Measurements from ENCODE around the gene PROX1.

The PROX1 gene

DNA sequence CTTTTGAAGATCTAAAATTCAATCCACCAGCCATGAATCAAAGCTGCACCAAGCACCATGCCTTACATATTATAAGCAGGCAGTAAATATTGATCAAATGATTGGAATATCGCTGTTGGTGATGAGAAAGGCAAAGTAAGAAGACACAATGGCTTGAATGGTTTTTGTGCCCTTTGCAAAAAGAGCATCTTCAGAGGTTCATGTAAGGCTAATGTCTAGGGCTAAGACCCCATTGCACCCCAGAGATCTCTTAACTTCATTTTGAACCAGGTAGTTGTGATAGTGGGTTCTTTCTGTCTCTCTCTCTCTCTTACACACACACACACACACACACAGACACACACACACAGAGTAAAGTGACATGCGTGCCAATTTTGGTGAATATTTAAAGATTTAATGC lies 12.0 kb downstream of the PROX1 start:
- no peak for DNase-seq (ENCODE audit: low read depth, low spot score)

DNA sequence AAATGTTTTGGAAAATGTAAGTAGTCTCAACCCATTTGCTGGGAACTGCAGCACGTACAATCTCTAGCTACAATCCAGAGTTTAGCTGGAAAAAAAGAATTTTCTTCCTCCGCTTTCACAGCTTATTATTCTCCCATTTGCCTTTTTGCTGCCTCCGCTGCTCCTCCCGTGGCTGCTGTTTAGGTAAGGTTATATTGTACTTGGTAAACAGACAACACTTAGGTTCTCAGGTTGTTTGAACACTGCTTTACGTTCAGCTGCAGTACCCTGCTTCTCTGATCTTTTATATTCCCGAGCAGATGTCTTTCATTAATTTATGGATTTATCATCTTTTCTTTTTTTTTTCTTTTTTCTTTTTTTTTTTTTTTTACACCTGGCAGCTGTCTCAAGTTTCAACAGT lies 14.3 kb downstream of the PROX1 start:
- no peak for DNase-seq (ENCODE audit: low read depth, low spot score)

DNA sequence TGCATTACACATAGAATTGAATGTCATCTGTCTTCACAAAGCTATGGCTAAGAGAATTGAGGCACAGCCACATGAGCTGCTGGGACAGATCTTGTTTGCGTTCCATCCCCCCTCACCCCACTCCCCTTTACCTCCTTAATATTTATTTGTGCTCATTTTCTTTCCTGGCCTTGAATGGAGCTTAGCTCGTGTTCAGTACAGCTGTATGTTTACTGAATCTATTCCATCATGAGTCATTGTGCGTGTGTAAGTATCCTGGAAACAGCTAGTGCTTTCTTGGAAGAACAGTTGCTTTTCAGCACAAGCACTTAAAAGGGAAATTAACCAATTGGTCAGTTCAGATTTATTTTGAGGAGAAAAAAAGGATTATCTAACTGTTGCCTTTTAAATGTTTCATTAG lies 14.7 kb downstream of the PROX1 start:
- DNase-seq (ENCODE audit: low read depth, low spot score), result no peak

- no peak for DNase-seq (ENCODE audit: low read depth, low spot score)
Observed at GRCh38 chr1:214003233-214003632, 15.5 kb downstream of the PROX1 start.

- no peak for DNase-seq (ENCODE audit: low read depth, low spot score)
Observed at GRCh38 chr1:214004014-214004413, 16.2 kb downstream of the PROX1 start.

GRCh38 chr1:214004795-214005194 lies 17.0 kb downstream of the PROX1 start:
- no peak for DNase-seq (ENCODE audit: low read depth, low spot score)

GRCh38 chr1:214005708-214006107 lies 17.9 kb downstream of the PROX1 start:
- DNase-seq (ENCODE audit: low read depth, low spot score), result no peak

- no peak for DNase-seq (ENCODE audit: low read depth, low spot score)
Observed at GRCh38 chr1:214006845-214007244, 19.1 kb downstream of the PROX1 start.

GRCh38 chr1:214008347-214008746 lies 20.6 kb downstream of the PROX1 start:
- no peak for DNase-seq (ENCODE audit: low read depth, low spot score)

GRCh38 chr1:214008791-214009422 lies 21.1 kb downstream of the PROX1 start:
- no peak for DNase-seq (ENCODE audit: low read depth, low spot score)

GRCh38 chr1:214009423-214010196 lies 21.8 kb downstream of the PROX1 start:
- no peak for DNase-seq (ENCODE audit: low read depth, low spot score)

GRCh38 chr1:214010197-214010573 lies 22.4 kb downstream of the PROX1 start:
- DNase-seq (ENCODE audit: low read depth, low spot score), result no peak

- DNase-seq (ENCODE audit: low read depth, low spot score), result no peak
Observed at GRCh38 chr1:214010717-214011116, 22.9 kb downstream of the PROX1 start.

- DNase-seq (ENCODE audit: low read depth, low spot score), result no peak
Observed at GRCh38 chr1:214012418-214012817, 24.6 kb downstream of the PROX1 start.

GRCh38 chr1:214013614-214014377 lies 26.0 kb downstream of the PROX1 start:
- DNase-seq (ENCODE audit: low read depth, low spot score), result no peak

GRCh38 chr1:214014730-214015129 lies 27.0 kb downstream of the PROX1 start:
- no peak for DNase-seq (ENCODE audit: low read depth, low spot score)

GRCh38 chr1:214017191-214017982 lies 29.6 kb downstream of the PROX1 start:
- DNase-seq (ENCODE audit: low read depth, low spot score), result no peak

DNA sequence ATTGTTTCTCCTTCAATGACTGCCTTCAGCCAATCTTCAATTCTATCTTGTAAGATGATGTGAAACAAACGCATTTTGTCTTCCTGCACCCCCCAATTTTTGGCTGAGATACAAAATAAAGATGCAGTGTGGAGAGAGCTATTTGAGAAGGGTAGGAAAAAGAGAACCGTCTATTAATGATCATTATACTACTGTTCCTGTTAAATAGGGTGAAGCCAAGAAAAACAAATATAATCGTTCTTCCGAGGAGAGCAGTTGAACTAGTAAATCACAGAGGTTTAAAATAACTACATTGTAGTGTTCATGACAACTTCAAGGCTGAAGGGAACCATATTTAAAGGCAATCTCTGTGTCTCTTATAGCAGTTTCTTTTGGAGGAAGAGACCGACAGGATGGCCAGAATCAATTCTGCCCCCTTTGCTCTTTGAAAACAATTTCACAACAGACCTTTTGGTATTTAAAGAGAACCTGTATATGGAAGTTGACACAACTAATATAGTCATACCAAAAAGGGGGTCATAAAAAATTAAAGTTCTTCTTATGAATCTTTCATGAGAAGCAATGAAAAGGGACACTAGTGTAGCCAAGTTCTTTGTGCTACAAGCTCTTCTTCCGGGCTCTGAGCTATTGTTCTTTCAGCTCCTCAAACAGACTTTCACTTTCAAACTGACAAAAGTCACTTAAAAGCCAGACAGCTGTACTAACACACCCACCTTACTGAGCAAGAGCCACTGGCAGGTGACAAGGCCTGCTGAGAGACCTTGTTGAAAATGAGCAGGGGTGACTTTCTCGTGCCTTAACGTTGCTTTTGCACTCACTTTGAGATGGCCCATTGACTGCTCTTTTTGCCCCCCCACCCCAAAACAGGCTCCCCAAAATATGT lies 30.9 kb downstream of the PROX1 start:
- DNase-seq (ENCODE audit: low read depth, low spot score), result no peak

DNA sequence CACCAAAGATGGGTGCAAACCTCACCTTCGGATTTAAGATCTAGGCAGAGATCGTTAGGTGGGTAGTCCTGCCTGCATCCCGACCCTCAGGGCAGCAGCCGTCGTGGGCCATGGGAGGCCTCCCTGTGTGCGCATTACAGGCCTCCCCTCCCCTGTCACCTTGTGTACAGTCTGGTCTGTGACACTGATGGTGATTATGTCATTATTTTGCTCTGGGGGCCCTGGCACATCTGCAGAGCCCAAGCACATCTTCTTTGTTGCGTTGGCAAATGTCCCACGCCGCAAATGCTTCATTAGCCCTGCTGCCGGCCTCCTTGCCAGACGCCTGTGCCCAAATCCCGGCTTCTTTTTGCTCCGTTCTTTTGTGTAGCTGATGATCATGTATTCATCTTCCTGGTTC lies 31.7 kb downstream of the PROX1 start:
- no peak for DNase-seq (ENCODE audit: low read depth, low spot score)

DNA sequence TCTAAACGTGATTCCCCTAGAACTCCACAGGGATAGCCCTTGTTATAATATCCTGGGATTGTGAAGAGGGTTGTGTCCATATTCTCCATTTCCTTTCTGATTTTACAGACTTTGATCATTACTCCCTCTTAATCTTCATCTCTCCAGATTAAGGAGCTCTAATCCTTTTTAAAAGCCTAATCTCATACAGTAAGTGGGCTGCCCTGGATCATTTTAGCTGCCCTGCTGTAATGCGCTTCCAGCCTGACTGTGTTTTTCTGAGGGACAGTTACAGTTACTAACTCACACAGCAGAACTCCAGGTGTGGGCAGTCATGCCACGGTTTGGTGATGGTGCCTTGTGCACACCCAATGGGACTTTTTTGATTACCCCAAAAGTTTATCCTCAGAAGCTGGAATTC lies 33.5 kb downstream of the PROX1 start:
- no peak for DNase-seq (ENCODE audit: low read depth, low spot score)

GRCh38 chr1:214022229-214022791 lies 34.5 kb downstream of the PROX1 start:
- DNase-seq (ENCODE audit: low read depth, low spot score), result no peak

Measured in activated naive CD8-positive, alpha-beta T cell treated with anti-CD3 and anti-CD28 coated beads, Interleukin-2, amount 50 U/mL, for 16 hours (primary cell).